ENCODE results near the gene ATRIP. TPM values are rescaled to one million over a fixed set of nuclear protein-coding genes. Genes with fewer than 3 reads are reported as not detected.

The ATRIP gene
- polyA plus RNA-seq (2011; rRNA removed) (8.5 and 9.4 TPM in 2 replicates), polyA plus RNA-seq (2017; fragmentation: RNase III; extraction: RNeasy Plus Mini Kit Qiagen cat#74134 plus additional on column Dnase treatment) (5.8 to 6.6 TPM (median 6.1 TPM) in 3 replicates), polyA minus RNA-seq (2011; rRNA and poly(A)+ RNA removed) (12.5 and 13.1 TPM in 2 replicates)
- polyA plus RNA-seq (2012; cell fraction: cytosol; rRNA removed) = 8.6 and 8.9 TPM in 2 replicates
- polyA plus RNA-seq (2012; cell fraction: nucleus; rRNA removed) = 21.4 and 21.5 TPM in 2 replicates

- peak; percentile 95 to 97 for ATAC-seq
- Histone ChIP-seq H3K4me1 (peaks cover 20% of the 10 kb centered on the region), H3K4me3 (peak within 1 kb of the TSS; percentile 67), H3K4me2 (peak within 1 kb of the TSS; percentile 88), H3K9me3 (no peaks in the 10 kb centered on the region), H3K27ac (peak within 1 kb of the TSS; percentile 86 to 97)
- CTCF ChIA-PET = interaction anchor here (1.1 to 3.6 kb wide), 9 partner anchors 10 to 252 kb away, joined by 3 to 32 read pairs (median 4); no protein-coding TSS in a partner anchor
- no peak for FAIRE-seq
- POLR2A ChIA-PET = interaction anchor here (0.9 to 1.8 kb wide), 9 partner anchors 9 to 108 kb away, joined by 3 to 8 read pairs (median 3); no protein-coding TSS in a partner anchor
- 0% methylated on average over 16 of the region's 91 CpGs for WGBS (ENCODE audit: missing lambda C conversion rate)
- DNase-seq (ENCODE audit: low read depth in 1 of 2, low spot score in 1 of 2) = peak; percentile 64 to 89
- TF ChIP-seq JUN (IDR thresholded peaks at IDR 0.05) (peak in 1 of 2 experiments; percentile 71; a peak in 4 of 5 replicates), CBX2 (IDR thresholded peaks at IDR 0.05; ENCODE audit: borderline replicate concordance, low read depth) (no peak), KDM5A (IDR thresholded peaks at IDR 0.05) (peak; percentile 88), SREBF2 (IDR thresholded peaks at IDR 0.05) (no peak), POLR2A (IDR thresholded peaks at IDR 0.05; ENCODE audit: low read length) (peak; percentile 84), RFX5 (IDR thresholded peaks at IDR 0.05) (peak; percentile 45; the same call in 1 of the 2 replicates), NPAS2 (CRISPR knock-in tag; IDR thresholded peaks at IDR 0.05; ENCODE audit: borderline replicate concordance) (no peak), PHF8 (IDR thresholded peaks at IDR 0.05; ENCODE audit: borderline replicate concordance, low read depth) (peak; percentile 77), TP53 (CRISPR knock-in tag; IDR thresholded peaks at IDR 0.05) (no peak)
- TF ChIP-seq, protein P1, sequence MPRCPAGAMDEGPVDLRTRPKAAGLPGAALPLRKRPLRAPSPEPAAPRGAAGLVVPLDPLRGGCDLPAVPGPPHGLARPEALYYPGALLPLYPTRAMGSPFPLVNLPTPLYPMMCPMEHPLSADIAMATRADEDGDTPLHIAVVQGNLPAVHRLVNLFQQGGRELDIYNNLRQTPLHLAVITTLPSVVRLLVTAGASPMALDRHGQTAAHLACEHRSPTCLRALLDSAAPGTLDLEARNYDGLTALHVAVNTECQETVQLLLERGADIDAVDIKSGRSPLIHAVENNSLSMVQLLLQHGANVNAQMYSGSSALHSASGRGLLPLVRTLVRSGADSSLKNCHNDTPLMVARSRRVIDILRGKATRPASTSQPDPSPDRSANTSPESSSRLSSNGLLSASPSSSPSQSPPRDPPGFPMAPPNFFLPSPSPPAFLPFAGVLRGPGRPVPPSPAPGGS (IDR thresholded peaks at IDR 0.05) = peak; percentile 76; the same call in 2 of the 3 replicates
- TF ChIP-seq, protein P2, sequence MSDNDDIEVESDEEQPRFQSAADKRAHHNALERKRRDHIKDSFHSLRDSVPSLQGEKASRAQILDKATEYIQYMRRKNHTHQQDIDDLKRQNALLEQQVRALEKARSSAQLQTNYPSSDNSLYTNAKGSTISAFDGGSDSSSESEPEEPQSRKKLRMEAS (IDR thresholded peaks at IDR 0.05) = peak; percentile 80
Measured at GRCh38 chr3:48446425-48447193, at the start of gene ATRIP. ATRIP (plus strand) TSS chr3:48446737; CDS start chr3:48446846, 109 bp downstream.

GRCh38 chr3:48397767-48398681, 48.5 kb upstream of the ATRIP start:
- no peak overlapping the region for H3K4me3 ChIP-seq
- H3K9me3 ChIP-seq = no peaks in the 10 kb centered on the region
- 64% methylated on average over 7 of the region's 9 CpGs for WGBS (ENCODE audit: missing lambda C conversion rate)
- CTCF ChIA-PET = interaction anchor here (31.5 kb wide), 1 partner anchor 34 kb away, joined by 488 read pairs; the partner anchor contains the start of gene PLXNB1
- no peak for FAIRE-seq
- no peak for TF ChIP-seq TP53 (CRISPR knock-in tag; IDR thresholded peaks at IDR 0.05)
- no peak for TF ChIP-seq HEYL (CRISPR knock-in tag; IDR thresholded peaks at IDR 0.05)
- no peak for TF ChIP-seq RAD21 (conservative IDR thresholded peaks at IDR 0.05 in 1 of 2, IDR thresholded peaks at IDR 0.05 in 1 of 2)
- no peak for TF ChIP-seq HOXB13 (CRISPR knock-in tag; IDR thresholded peaks at IDR 0.05; ENCODE audit: low read depth)
- TF ChIP-seq CBX8 (IDR thresholded peaks at IDR 0.05) = no peak
- TF ChIP-seq ESRRA (IDR thresholded peaks at IDR 0.05; ENCODE audit: borderline replicate concordance, low read length) = no peak
- TF ChIP-seq, protein P3, sequence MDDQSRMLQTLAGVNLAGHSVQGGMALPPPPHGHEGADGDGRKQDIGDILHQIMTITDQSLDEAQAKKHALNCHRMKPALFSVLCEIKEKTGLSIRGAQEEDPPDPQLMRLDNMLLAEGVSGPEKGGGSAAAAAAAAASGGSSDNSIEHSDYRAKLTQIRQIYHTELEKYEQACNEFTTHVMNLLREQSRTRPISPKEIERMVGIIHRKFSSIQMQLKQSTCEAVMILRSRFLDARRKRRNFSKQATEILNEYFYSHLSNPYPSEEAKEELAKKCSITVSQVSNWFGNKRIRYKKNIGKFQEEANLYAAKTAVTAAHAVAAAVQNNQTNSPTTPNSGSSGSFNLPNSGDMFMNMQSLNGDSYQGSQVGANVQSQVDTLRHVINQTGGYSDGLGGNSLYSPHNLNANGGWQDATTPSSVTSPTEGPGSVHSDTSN (IDR thresholded peaks at IDR 0.05) = no peak
- TF ChIP-seq, protein P1 (IDR thresholded peaks at IDR 0.05) = no peak
- TF ChIP-seq PHF8 (IDR thresholded peaks at IDR 0.05; ENCODE audit: borderline replicate concordance, low read depth) = no peak
- no peak for DNase-seq (ENCODE audit: low read depth in 1 of 2, low spot score in 1 of 2)
- peak in 1 of 2 experiments; percentile 9; a peak in 1 of 6 replicates for ATAC-seq
- POLR2A ChIA-PET = no interaction called here
- peaks cover 10% of the 10 kb centered on the region for H3K4me1 ChIP-seq
- no peak overlapping the region for H3K4me2 ChIP-seq
- no peak overlapping the region for H3K27ac ChIP-seq

Data from A549 (cell line).